Mesothelial cell of epicardium (in vitro differentiated cells): ENCODE data around the gene PSTPIP2. TPM values are rescaled to one million over a fixed set of nuclear protein-coding genes. Genes with fewer than 3 reads are reported as not detected.
"Not testable (repeated sequence)": the region's sequence is repeated elsewhere in the genome, so short reads cannot be mapped to it uniquely, and the experiment has no call there.

ENCODE experiments used
- DNase-seq, 2 experiments: peaks; one replicate each; pipeline ENCODE4 v3.0.0; 2021; ENCODE audit warnings: low spot score in 2 of 2; ENCODE audit not compliant: unreplicated experiment in 2 of 2
- H3K27ac Mint-ChIP-seq: 2 replicates; pipeline ENCODE4 v1.8.0; 2021; ENCODE audit warnings: mixed read lengths
- H3K27me3 Mint-ChIP-seq: 2 replicates; pipeline ENCODE4 v1.8.0; 2021; ENCODE audit warnings: low read depth, mixed read lengths
- H3K36me3 Mint-ChIP-seq: 2 replicates; pipeline ENCODE4 v1.8.0; 2021; ENCODE audit warnings: mixed read lengths
- H3K4me1 Mint-ChIP-seq: 2 replicates; pipeline ENCODE4 v1.8.0; 2021; ENCODE audit warnings: mixed read lengths
- H3K4me3 Mint-ChIP-seq: 2 replicates; pipeline ENCODE4 v1.8.0; 2021; ENCODE audit warnings: mild to moderate bottlenecking, moderate library complexity, mixed read lengths
- H3K9me3 Mint-ChIP-seq: 2 replicates; pipeline ENCODE4 v1.8.0; 2021; ENCODE audit warnings: mixed read lengths
- CTCF ChIP-seq: fragments of 200-600 bp; sonication (generic); IDR thresholded peaks from one replicate; pipeline ENCODE4 v1.5.0; 2021; ENCODE audit warnings: antibody characterized with exemption; ENCODE audit not compliant: unreplicated experiment
- total RNA-seq: library from RNA; stranded (reverse); gene quantifications from 3 replicates; pipeline ENCODE4 v1.2.1, GENCODE V29; 2021

The PSTPIP2 gene
- total RNA-seq, 1 donor from 2014 or later: 10.6 TPM

- peaks cover 7% of the 10 kb centered on the region for H3K9me3 Mint-ChIP-seq
- no peak for DNase-seq
- TF ChIP-seq CTCF: no peak
- H3K4me1 Mint-ChIP-seq: peaks cover 6% of the 10 kb centered on the region
- H3K4me3 Mint-ChIP-seq: no peak overlapping the region
- H3K27ac Mint-ChIP-seq: no peak overlapping the region
- no peaks in the 10 kb centered on the region for H3K27me3 Mint-ChIP-seq
- no peaks in the 10 kb centered on the region for H3K36me3 Mint-ChIP-seq
Measured at GRCh38 chr18:46048641-46049040, 23.4 kb downstream of the PSTPIP2 start.

DNA sequence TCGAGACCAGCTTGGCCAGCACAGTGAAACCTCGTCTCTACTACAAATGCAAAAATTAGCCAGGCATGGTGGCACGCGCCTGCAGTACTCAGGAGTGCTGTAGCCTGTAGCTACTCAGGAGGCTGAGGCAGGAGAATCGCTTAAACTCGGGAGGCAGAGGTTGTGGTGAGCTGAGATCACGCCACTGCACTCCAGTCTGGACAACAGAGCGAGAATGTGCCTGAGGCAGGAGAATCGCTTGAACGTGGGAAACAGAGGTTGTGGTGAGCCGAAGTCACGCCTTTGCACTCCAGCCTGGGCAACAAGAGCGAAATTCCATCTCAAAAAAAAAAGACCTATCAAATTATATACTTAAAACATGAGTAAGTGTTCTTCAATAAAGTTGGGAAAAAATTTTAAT, 24.7 kb downstream of the PSTPIP2 start:
- not testable (repeated sequence) for H3K27me3 Mint-ChIP-seq, H3K36me3 Mint-ChIP-seq, H3K4me1 Mint-ChIP-seq, H3K4me3 Mint-ChIP-seq, H3K27ac Mint-ChIP-seq, DNase-seq, H3K9me3 Mint-ChIP-seq

DNA sequence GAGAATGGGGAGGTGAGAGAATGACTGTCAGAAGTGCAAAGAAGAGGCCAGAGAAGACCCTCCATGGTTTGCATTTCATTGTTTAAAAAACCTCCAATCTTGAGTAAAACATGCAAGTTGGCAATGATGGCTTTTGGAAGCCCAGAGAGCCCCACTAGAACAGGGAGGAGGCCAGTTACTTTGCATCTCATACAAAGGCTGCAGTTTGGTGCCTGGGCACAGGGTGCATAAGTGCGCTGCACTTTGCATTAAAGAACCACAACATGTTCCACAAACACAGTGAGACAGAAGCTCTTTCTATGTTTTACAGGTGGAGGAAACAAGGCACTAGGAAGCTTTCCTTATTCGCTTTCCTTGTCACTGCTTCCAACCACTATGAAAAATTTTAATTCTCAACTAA, 25.4 kb downstream of the PSTPIP2 start:
- peaks cover 3% of the 10 kb centered on the region for H3K9me3 Mint-ChIP-seq
- no peaks in the 10 kb centered on the region for H3K27me3 Mint-ChIP-seq
- H3K4me1 Mint-ChIP-seq: peaks cover 8% of the 10 kb centered on the region
- no peak for TF ChIP-seq CTCF
- H3K4me3 Mint-ChIP-seq: no peak overlapping the region
- H3K27ac Mint-ChIP-seq: no peak overlapping the region
- DNase-seq: no peak
- no peaks in the 10 kb centered on the region for H3K36me3 Mint-ChIP-seq

- no peak for DNase-seq
- no peak overlapping the region for H3K27ac Mint-ChIP-seq
- no peak overlapping the region for H3K4me3 Mint-ChIP-seq
- H3K4me1 Mint-ChIP-seq: peaks cover 8% of the 10 kb centered on the region
- no peaks in the 10 kb centered on the region for H3K27me3 Mint-ChIP-seq
- TF ChIP-seq CTCF: no peak
- H3K9me3 Mint-ChIP-seq: peaks cover 3% of the 10 kb centered on the region
- H3K36me3 Mint-ChIP-seq: no peaks in the 10 kb centered on the region
Measured at GRCh38 chr18:46046126-46046525, 25.9 kb downstream of the PSTPIP2 start.

DNA sequence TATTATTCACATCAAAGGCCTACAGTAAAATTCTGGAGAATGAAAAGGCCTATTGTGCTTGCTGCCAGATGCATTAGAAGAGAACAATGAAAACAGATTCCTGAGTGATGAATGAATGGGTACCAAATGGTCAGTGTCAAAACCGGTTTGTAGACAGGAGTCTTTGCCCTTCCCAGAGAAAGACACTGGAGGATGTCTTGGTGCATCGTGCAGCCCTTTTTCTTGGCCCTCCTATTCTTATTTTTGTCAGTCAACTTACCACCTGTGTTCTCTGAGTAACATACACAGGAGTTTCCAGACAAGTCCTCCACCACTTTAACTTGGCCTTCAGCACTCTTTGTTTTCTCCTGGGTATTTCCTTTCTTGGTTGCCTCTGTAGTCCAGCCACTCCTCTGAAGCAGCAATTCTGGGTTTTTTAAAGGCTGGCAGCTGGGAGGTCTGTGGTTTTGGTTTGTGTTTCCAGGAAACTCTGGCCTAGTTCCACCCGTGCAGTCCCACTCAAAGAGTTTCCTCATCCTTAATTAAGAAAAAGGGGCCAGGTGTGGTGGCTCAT, 29.4 kb downstream of the PSTPIP2 start:
- no peak for TF ChIP-seq CTCF
- Mint-ChIP-seq H3K9me3 (peaks cover 3% of the 10 kb centered on the region), H3K4me3 (no peak overlapping the region), H3K36me3 (peaks cover 8% of the 10 kb centered on the region), H3K27me3 (no peaks in the 10 kb centered on the region), H3K27ac (peak overlapping the region; percentile 1), H3K4me1 (peaks cover 11% of the 10 kb centered on the region)
- DNase-seq: no peak

DNA sequence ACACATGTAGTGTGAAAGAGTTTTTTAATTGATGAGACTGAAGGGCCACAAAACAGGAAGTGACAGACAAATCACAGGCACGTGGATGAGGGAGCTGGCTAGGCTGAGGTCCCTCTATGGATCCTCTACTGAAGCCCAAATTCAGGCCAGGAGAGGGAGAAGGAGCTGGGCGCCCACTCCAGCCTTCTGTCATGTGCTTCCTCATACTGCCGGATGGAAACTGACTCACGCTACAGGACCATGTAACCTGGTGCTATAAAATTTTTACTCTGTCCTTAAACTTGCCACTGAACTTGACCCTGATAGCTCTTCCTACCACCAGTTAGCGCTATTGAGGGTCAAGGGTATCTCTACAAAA, 31.3 kb downstream of the PSTPIP2 start:
- peaks cover 11% of the 10 kb centered on the region for H3K36me3 Mint-ChIP-seq
- H3K4me1 Mint-ChIP-seq: peaks cover 11% of the 10 kb centered on the region
- no peak for TF ChIP-seq CTCF
- DNase-seq: no peak
- no peaks in the 10 kb centered on the region for H3K27me3 Mint-ChIP-seq
- no peak overlapping the region for H3K27ac Mint-ChIP-seq
- no peak overlapping the region for H3K4me3 Mint-ChIP-seq
- H3K9me3 Mint-ChIP-seq: peaks cover 3% of the 10 kb centered on the region
